Naive thymus-derived CD8-positive, alpha-beta T cell (primary cell): ENCODE data around the gene ATG10. TPM values are rescaled to one million over a fixed set of nuclear protein-coding genes. Genes with fewer than 3 reads are reported as not detected.

Source experiments
- ATAC-seq, 2 donors: fragments of 150-1000 bp; cut with Tn5 transposase in 1 of 2; sonication (Bioruptor Pico), chemical (Tn5 transposase) in 1 of 2; 1 replicate in 1 of 2; 2 replicates in 1 of 2; pipeline ENCODE4 v1.10.0; 2021; ENCODE audit warnings: mild to moderate bottlenecking in 2 of 2, moderate library complexity in 2 of 2
- POLR2A ChIA-PET: fragments of 350-600 bp; sonication (Branson Sonifier 250); formaldehyde crosslinking; loops from one replicate; lab custom pipeline; 2021; ENCODE audit warnings: antibody characterized with exemption; lab: Charles Lee
- DNase-seq, 10 donors: peaks; one replicate each; pipeline versions ENCODE4 v3.0.0 to v3.0.0-alpha.2; 2020 to 2022
- H3K27ac Mint-ChIP-seq, 10 donors: one replicate each; pipeline ENCODE4 v1.8.0; 2020 to 2022; ENCODE audit warnings: mild to moderate bottlenecking in 10 of 10, mixed read lengths in 10 of 10, moderate library complexity in 4 of 10, inconsistent platforms in 1 of 10
- H3K27me3 Mint-ChIP-seq, 5 donors: one replicate each; pipeline ENCODE4 v1.8.0; 2021 to 2022; ENCODE audit warnings: mixed read lengths in 5 of 5
- H3K36me3 Mint-ChIP-seq, 3 donors: one replicate each; pipeline ENCODE4 v1.8.0; 2020 to 2022; ENCODE audit warnings: mixed read lengths in 3 of 3, mild to moderate bottlenecking in 2 of 3, inconsistent platforms in 1 of 3
- H3K4me1 Mint-ChIP-seq, 4 donors: one replicate each; pipeline ENCODE4 v1.8.0; 2021 to 2022; ENCODE audit warnings: mixed read lengths in 4 of 4
- H3K4me3 Mint-ChIP-seq, 10 donors: one replicate each; pipeline ENCODE4 v1.8.0; 2020 to 2022; ENCODE audit warnings: mild to moderate bottlenecking in 10 of 10, mixed read lengths in 10 of 10, moderate library complexity in 6 of 10, inconsistent platforms in 1 of 10
- H3K9me3 Mint-ChIP-seq, 9 donors: one replicate each; pipeline ENCODE4 v1.8.0; 2020 to 2022; ENCODE audit warnings: mixed read lengths in 9 of 9, mild to moderate bottlenecking in 3 of 9, inconsistent platforms in 1 of 9, moderate library complexity in 1 of 9
- polyA plus RNA-seq, 3 donors: library from polyadenylated mRNA; unstranded; fragments of 300-500 nt; fragmentation: Illumina TruSeq; gene quantifications; one replicate each; pipeline ENCODE4 v1.2.3, GENCODE V29; 2021
- total RNA-seq, 8 experiments: library from RNA in 2 of 8; stranded (reverse) in 2 of 8; gene quantifications; one replicate each; pipeline ENCODE4 v1.2.3 and lab custom pipeline; 2021 to 2026

ATG10 gene
- total and polyA plus RNA-seq, 5 experiments from 2014 or later, result 9.2 to 11.8 (median 9.8) TPM

GRCh38 chr5:82149434-82149833, 177.6 kb downstream of the ATG10 start:
- POLR2A ChIA-PET, result no interaction called here
- H3K4me3 Mint-ChIP-seq, result no peak overlapping the region
- H3K27ac Mint-ChIP-seq, result peak overlapping the region in 1 of 10 donors; percentile 5
- ATAC-seq (no peak), DNase-seq (no peak)
- peaks cover 0 to 8% (median 0%) of the 10 kb centered on the region in 9 donors for H3K9me3 Mint-ChIP-seq
- H3K36me3 Mint-ChIP-seq, result peaks cover 0 to 5% (median 4%) of the 10 kb centered on the region in 3 donors
- no peaks in the 10 kb centered on the region for H3K4me1 Mint-ChIP-seq
- no peaks in the 10 kb centered on the region for H3K27me3 Mint-ChIP-seq

- Mint-ChIP-seq H3K27ac (no peak overlapping the region), H3K27me3 (no peaks in the 10 kb centered on the region), H3K4me1 (no peaks in the 10 kb centered on the region), H3K4me3 (no peak overlapping the region), H3K9me3 (peaks cover 0 to 2% (median 0%) of the 10 kb centered on the region in 9 donors), H3K36me3 (peaks cover 0 to 4% (median 3%) of the 10 kb centered on the region in 3 donors)
- POLR2A ChIA-PET, result no interaction called here
- ATAC-seq, result no peak
- DNase-seq, result no peak
These were observed 178.7 kb downstream of the ATG10 start for GRCh38 chr5:82150559-82150958.

GRCh38 chr5:82151204-82151603, 179.4 kb downstream of the ATG10 start:
- POLR2A ChIA-PET, result no interaction called here
- Mint-ChIP-seq H3K9me3 (no peaks in the 10 kb centered on the region), H3K36me3 (peaks cover 0 to 4% (median 3%) of the 10 kb centered on the region in 3 donors), H3K27me3 (no peaks in the 10 kb centered on the region), H3K4me3 (no peak overlapping the region), H3K4me1 (no peaks in the 10 kb centered on the region), H3K27ac (no peak overlapping the region)
- ATAC-seq, result no peak
- no peak for DNase-seq

- POLR2A ChIA-PET, result no interaction called here
- DNase-seq (no peak), ATAC-seq (no peak)
- Mint-ChIP-seq H3K4me1 (no peaks in the 10 kb centered on the region), H3K27me3 (no peaks in the 10 kb centered on the region), H3K27ac (no peak overlapping the region), H3K36me3 (peaks cover 0 to 3% (median 2%) of the 10 kb centered on the region in 3 donors), H3K9me3 (no peaks in the 10 kb centered on the region), H3K4me3 (no peak overlapping the region)
These were observed 179.8 kb downstream of the ATG10 start for GRCh38 chr5:82151662-82152061.

- H3K4me1 Mint-ChIP-seq, result no peaks in the 10 kb centered on the region
- H3K27ac Mint-ChIP-seq, result no peak overlapping the region
- POLR2A ChIA-PET, result no interaction called here
- H3K27me3 Mint-ChIP-seq, result no peaks in the 10 kb centered on the region
- H3K4me3 Mint-ChIP-seq, result no peak overlapping the region
- no peaks in the 10 kb centered on the region for H3K9me3 Mint-ChIP-seq
- no peak for ATAC-seq
- H3K36me3 Mint-ChIP-seq, result no peaks in the 10 kb centered on the region
- no peak for DNase-seq
These were observed 181.2 kb downstream of the ATG10 start for GRCh38 chr5:82152978-82153481.

GRCh38 chr5:82154776-82155175, 183.0 kb downstream of the ATG10 start:
- ATAC-seq (no peak), DNase-seq (no peak)
- no peak overlapping the region for H3K27ac Mint-ChIP-seq
- H3K4me1 Mint-ChIP-seq, result no peaks in the 10 kb centered on the region
- POLR2A ChIA-PET, result no interaction called here
- no peaks in the 10 kb centered on the region for H3K27me3 Mint-ChIP-seq
- no peaks in the 10 kb centered on the region for H3K36me3 Mint-ChIP-seq
- no peak overlapping the region for H3K4me3 Mint-ChIP-seq
- no peaks in the 10 kb centered on the region for H3K9me3 Mint-ChIP-seq

GRCh38 chr5:82155305-82155704, 183.5 kb downstream of the ATG10 start:
- no peaks in the 10 kb centered on the region for H3K9me3 Mint-ChIP-seq
- DNase-seq (no peak), ATAC-seq (no peak)
- POLR2A ChIA-PET, result no interaction called here
- H3K4me3 Mint-ChIP-seq, result no peak overlapping the region
- no peaks in the 10 kb centered on the region for H3K4me1 Mint-ChIP-seq
- no peaks in the 10 kb centered on the region for H3K36me3 Mint-ChIP-seq
- no peak overlapping the region for H3K27ac Mint-ChIP-seq
- no peaks in the 10 kb centered on the region for H3K27me3 Mint-ChIP-seq

- peaks cover 0 to 4% (median 0%) of the 10 kb centered on the region in 4 donors for H3K4me1 Mint-ChIP-seq
- no peak for ATAC-seq
- H3K4me3 Mint-ChIP-seq, result no peak overlapping the region
- POLR2A ChIA-PET, result no interaction called here
- H3K27ac Mint-ChIP-seq, result no peak overlapping the region
- H3K36me3 Mint-ChIP-seq, result no peaks in the 10 kb centered on the region
- no peak for DNase-seq
- H3K9me3 Mint-ChIP-seq, result no peaks in the 10 kb centered on the region
- no peaks in the 10 kb centered on the region for H3K27me3 Mint-ChIP-seq
These were observed 185.1 kb downstream of the ATG10 start for GRCh38 chr5:82156874-82157273.

GRCh38 chr5:82158755-82159413, 187.1 kb downstream of the ATG10 start:
- DNase-seq, result no peak
- Mint-ChIP-seq H3K36me3 (no peaks in the 10 kb centered on the region), H3K9me3 (no peaks in the 10 kb centered on the region), H3K4me1 (peaks cover 0 to 4% (median 0%) of the 10 kb centered on the region in 4 donors), H3K27me3 (no peaks in the 10 kb centered on the region), H3K27ac (no peak overlapping the region), H3K4me3 (no peak overlapping the region)
- POLR2A ChIA-PET, result no interaction called here
- ATAC-seq, result no peak

- no peak for DNase-seq
- Mint-ChIP-seq H3K27me3 (no peaks in the 10 kb centered on the region), H3K36me3 (no peaks in the 10 kb centered on the region), H3K4me1 (peaks cover 0 to 10% (median 2%) of the 10 kb centered on the region in 4 donors), H3K27ac (no peak overlapping the region), H3K4me3 (no peak overlapping the region), H3K9me3 (no peaks in the 10 kb centered on the region)
- no peak for ATAC-seq
- POLR2A ChIA-PET, result no interaction called here
These were observed 189.1 kb downstream of the ATG10 start for GRCh38 chr5:82160948-82161347.

GRCh38 chr5:82162573-82162972, 190.8 kb downstream of the ATG10 start:
- Mint-ChIP-seq H3K36me3 (no peaks in the 10 kb centered on the region), H3K27ac (no peak overlapping the region), H3K9me3 (no peaks in the 10 kb centered on the region), H3K27me3 (no peaks in the 10 kb centered on the region), H3K4me3 (no peak overlapping the region), H3K4me1 (peaks cover 0 to 10% (median 2%) of the 10 kb centered on the region in 4 donors)
- no peak for DNase-seq
- ATAC-seq, result no peak
- POLR2A ChIA-PET, result no interaction called here

- Mint-ChIP-seq H3K9me3 (no peaks in the 10 kb centered on the region), H3K4me3 (no peak overlapping the region), H3K4me1 (peaks cover 0 to 10% (median 2%) of the 10 kb centered on the region in 4 donors), H3K27ac (peak overlapping the region in 4 of 10 donors; percentile 2 to 38 (median 20)), H3K36me3 (no peaks in the 10 kb centered on the region), H3K27me3 (no peaks in the 10 kb centered on the region)
- DNase-seq (no peak), ATAC-seq (no peak)
- POLR2A ChIA-PET, result interaction anchor here (1.4 kb wide), 1 partner anchor 312 kb away, joined by 6 read pairs; no protein-coding TSS in a partner anchor
These were observed 191.8 kb downstream of the ATG10 start for GRCh38 chr5:82163452-82164175.
